Upper lobe of right lung (tissue), 1 donor: Measurements from ENCODE around the gene GAS2L2. TPM values are rescaled to one million over a fixed set of nuclear protein-coding genes. Genes with fewer than 3 reads are reported as not detected.
A peak's percentile ranks its signal among the peaks of the same experiment; 100 is the strongest.

Source experiments
- ATAC-seq: fragments of 200-7000 bp; cut with Tn5 transposase; one replicate; pipeline ENCODE4 v1.9.1; 2020; ENCODE audit warnings: mild to moderate bottlenecking, moderate library complexity
- DNase-seq: peaks from one replicate; pipeline ENCODE4 v3.0.0-alpha.2; 2020
- H3K27ac ChIP-seq: fragments of 200-600 bp; one replicate; pipeline ENCODE4 v1.8.0; 2022
- H3K27me3 ChIP-seq: fragments of 200-600 bp; one replicate; pipeline ENCODE4 v1.8.0; 2022; ENCODE audit warnings: mild to moderate bottlenecking
- H3K36me3 ChIP-seq: fragments of 200-600 bp; one replicate; pipeline ENCODE4 v1.8.0; 2022
- H3K4me1 ChIP-seq: fragments of 200-600 bp; one replicate; pipeline ENCODE4 v1.8.0; 2022
- H3K4me3 ChIP-seq: fragments of 200-600 bp; one replicate; pipeline ENCODE4 v1.8.0; 2022; ENCODE audit warnings: mild to moderate bottlenecking
- H3K9me3 ChIP-seq: fragments of 200-600 bp; one replicate; pipeline ENCODE4 v1.8.0; 2022
- CTCF ChIP-seq: fragments of 200-600 bp; IDR thresholded peaks from one replicate; pipeline ENCODE4 v1.8.0; 2022; ENCODE audit warnings: antibody characterized with exemption
- intact Hi-C: fragments of 100-400 bp; cut with DNase I; formaldehyde crosslinking; loops from one replicate; pipeline ENCODE4 v1.11.0; 2022
- total RNA-seq: library from RNA; stranded (reverse); fragmentation: NEBNext Ultra II Directional; extraction: Animal tissue kit (Norgen Biotek cat#: 25700); gene quantifications from one replicate; pipeline ENCODE4 v1.2.1, GENCODE V29; 2021
- donor health status: DM: no; HTN: yes; CAD: no; lungs with severe emphysema.

GAS2L2 gene
- total RNA-seq, 1 donor from 2014 or later: not detected

GRCh38 chr17:35778641-35779196 lies 25.7 kb upstream of the GAS2L2 start:
- DNase-seq (no peak), ATAC-seq (no peak)
- Histone ChIP-seq H3K27me3 (no peaks in the 10 kb centered on the region), H3K27ac (peak overlapping the region; percentile 49), H3K9me3 (no peaks in the 10 kb centered on the region), H3K4me1 (peaks cover 52% of the 10 kb centered on the region), H3K36me3 (no peaks in the 10 kb centered on the region), H3K4me3 (no peak overlapping the region)
- TF ChIP-seq CTCF: no peak
- intact Hi-C loops: no loop called here

DNA sequence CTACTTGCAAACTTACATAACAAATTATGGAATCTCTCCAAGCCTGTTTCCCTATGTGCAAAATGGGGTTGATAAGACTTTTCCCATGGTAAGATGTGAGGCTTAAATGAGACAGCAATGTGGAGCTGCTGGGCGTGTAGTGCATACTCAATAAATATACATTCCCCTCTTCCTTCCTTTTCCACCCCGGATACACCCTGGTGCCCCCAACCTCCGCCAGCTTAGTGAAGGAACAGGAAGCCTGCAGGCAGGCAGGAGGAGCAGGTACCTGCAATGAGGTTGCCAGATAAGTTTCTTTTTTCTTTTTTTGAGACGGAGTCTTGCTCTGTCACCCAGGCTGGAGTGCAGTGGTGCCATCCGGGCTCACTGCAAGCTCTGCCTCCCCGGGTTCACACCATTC lies 22.5 kb upstream of the GAS2L2 start:
- no peak for ATAC-seq
- Histone ChIP-seq H3K36me3 (no peaks in the 10 kb centered on the region), H3K27ac (peak overlapping the region; percentile 70), H3K27me3 (no peaks in the 10 kb centered on the region), H3K4me3 (no peak overlapping the region), H3K4me1 (peaks cover 43% of the 10 kb centered on the region), H3K9me3 (no peaks in the 10 kb centered on the region)
- intact Hi-C loops: no loop called here
- DNase-seq: no peak
- TF ChIP-seq CTCF: no peak

DNA sequence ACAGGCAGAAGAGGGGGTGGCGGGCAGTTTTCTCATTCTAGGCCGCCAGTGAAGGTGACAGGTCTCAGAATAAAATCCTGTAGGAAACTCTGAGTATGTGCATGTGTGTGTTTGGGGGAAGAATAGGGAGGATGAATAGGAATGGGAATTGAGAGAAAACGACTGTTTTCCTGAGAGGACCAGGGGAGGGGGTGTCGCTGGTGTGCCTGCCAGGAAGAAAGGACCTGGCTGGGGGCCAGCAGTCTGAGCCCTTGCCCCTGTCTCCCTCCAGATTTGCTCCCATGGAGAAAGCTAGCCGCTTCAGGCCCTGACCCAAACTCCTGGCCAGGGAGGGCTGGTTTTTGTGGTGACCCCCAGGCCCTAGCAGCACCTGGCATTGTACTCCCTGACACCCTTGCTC lies 22.0 kb upstream of the GAS2L2 start:
- H3K27me3 ChIP-seq: no peaks in the 10 kb centered on the region
- H3K4me1 ChIP-seq: peaks cover 43% of the 10 kb centered on the region
- H3K4me3 ChIP-seq: no peak overlapping the region
- no peaks in the 10 kb centered on the region for H3K9me3 ChIP-seq
- no peaks in the 10 kb centered on the region for H3K36me3 ChIP-seq
- no peak for TF ChIP-seq CTCF
- DNase-seq (no peak), ATAC-seq (no peak)
- intact Hi-C loops: no loop called here
- H3K27ac ChIP-seq: peak overlapping the region; percentile 70

DNA sequence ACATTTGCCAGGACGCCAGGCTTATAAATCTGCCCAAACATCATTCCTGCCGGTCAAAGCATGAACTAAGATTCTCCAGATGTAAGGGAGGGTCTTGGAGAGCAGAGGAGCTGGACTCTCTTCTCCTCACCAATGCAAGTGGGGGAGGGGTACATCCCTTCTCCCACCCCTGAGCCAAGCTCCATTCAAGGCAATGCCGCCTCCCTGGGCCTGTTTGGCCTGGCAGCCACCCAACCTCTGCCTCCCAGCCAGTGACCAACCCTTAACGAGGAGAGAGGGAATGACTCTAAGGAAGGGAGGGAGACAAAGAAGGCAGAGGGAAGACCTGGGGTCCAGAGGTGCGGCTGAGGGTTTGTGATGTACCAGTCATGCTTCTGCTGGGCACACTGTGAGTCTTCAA lies 21.5 kb upstream of the GAS2L2 start:
- Histone ChIP-seq H3K27ac (peak overlapping the region; percentile 70), H3K4me1 (peaks cover 43% of the 10 kb centered on the region), H3K9me3 (no peaks in the 10 kb centered on the region), H3K4me3 (no peak overlapping the region), H3K36me3 (no peaks in the 10 kb centered on the region), H3K27me3 (no peaks in the 10 kb centered on the region)
- no peak for TF ChIP-seq CTCF
- DNase-seq (peak; percentile 80), ATAC-seq (peak; percentile 55)
- intact Hi-C loops: no loop called here

- H3K27me3 ChIP-seq: no peaks in the 10 kb centered on the region
- peak; percentile 75 for ATAC-seq
- peak overlapping the region; percentile 70 for H3K27ac ChIP-seq
- no peak overlapping the region for H3K4me3 ChIP-seq
- peaks cover 43% of the 10 kb centered on the region for H3K4me1 ChIP-seq
- no peaks in the 10 kb centered on the region for H3K36me3 ChIP-seq
- TF ChIP-seq CTCF: no peak
- H3K9me3 ChIP-seq: no peaks in the 10 kb centered on the region
- peak; percentile 66 for DNase-seq
- intact Hi-C loops: no loop called here
Observed at GRCh38 chr17:35773679-35774425, 20.8 kb upstream of the GAS2L2 start.
